HG03354 (cell line): ENCODE data around the gene CBFA2T2.
"Not testable (repeated sequence)": the region's sequence is repeated elsewhere in the genome, so short reads cannot be mapped to it uniquely, and the experiment has no call there.

Experiments used
- ATAC-seq: cut with Tn5 transposase; IDR thresholded peaks from one replicate; pipeline ENCODE4 v1.9.1; 2021; ENCODE audit warnings: mild to moderate bottlenecking; ENCODE audit not compliant: unreplicated experiment, poor library complexity, severe bottlenecking

The CBFA2T2 gene

GRCh38 chr20:33567949-33568348 lies 78.1 kb downstream of the CBFA2T2 start:
- ATAC-seq: no peak

- ATAC-seq: peak; percentile 82
These were observed 78.5 kb downstream of the CBFA2T2 start for GRCh38 chr20:33568378-33568777.

DNA sequence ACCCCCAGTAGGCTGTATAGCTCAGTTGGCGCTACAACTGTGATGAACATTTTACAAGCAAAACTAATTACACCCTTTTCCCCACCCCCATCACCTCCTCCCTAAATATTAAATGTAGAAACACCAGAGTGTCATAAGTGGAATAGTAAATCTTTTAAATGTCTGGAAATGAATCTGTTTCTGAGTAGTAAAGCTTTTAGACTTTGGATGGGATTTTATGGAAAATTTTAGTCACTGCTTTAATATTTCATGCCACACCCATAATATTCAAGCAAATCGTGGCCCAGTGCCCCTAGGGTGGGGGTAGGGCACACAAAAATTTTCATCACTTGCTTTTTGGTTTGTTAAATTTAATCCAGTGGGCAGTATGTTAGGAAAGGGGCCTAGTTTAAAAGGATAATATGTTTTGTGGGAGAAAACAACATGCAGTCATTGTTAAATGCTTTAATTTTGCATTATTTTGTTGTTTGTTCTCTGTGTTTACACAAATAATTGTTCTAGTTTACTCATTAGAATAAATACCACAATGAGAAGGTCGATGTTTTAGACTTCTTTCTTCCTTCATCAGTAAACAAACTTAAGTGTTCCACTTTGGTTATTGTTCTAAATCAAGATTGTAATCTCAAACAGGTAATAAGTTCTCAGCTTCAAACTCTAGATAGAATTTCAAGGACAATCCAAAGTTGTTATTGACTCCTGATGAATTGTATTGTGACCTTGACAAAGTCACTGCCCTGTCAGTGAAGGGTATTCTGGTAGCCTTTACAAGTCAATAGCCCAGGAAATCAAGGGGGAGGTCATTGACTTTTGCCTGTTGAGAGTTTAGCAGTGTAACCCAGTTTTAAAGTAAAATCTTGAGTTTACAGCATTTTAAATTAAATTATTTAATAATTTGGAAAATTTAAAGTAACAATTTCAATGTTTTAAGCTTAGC lies 79.2 kb downstream of the CBFA2T2 start:
- ATAC-seq: no peak

DNA sequence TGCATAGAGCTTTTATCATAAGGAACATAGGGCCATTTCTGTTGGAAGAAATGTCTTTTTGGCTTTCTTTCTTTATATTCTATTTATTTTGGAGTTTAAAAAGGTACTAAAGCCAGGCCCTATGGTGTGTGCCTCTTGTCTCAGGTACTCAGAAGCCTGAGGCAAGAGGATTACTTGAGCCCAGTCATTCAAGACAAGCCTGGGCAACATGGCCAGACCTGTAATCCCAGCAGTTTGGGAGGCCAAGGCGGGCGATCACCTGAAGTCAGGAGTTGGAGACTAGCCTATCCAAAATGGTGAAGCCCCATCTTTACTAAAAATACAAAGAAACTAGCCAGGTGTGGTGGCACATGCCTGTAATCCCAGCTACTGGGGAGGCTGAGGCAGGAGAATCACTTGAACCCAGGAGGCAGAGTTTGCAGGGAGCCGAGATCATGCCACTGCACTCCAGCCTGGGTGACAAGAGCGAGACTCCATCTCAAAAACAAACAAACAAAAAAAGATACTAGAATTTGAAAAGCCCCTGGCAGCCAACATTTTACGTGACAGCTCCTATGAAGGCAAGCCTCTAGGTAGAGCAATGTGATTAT lies 80.0 kb downstream of the CBFA2T2 start:
- no peak for ATAC-seq

- ATAC-seq: no peak
These were observed 80.8 kb downstream of the CBFA2T2 start for GRCh38 chr20:33570743-33571142.

DNA sequence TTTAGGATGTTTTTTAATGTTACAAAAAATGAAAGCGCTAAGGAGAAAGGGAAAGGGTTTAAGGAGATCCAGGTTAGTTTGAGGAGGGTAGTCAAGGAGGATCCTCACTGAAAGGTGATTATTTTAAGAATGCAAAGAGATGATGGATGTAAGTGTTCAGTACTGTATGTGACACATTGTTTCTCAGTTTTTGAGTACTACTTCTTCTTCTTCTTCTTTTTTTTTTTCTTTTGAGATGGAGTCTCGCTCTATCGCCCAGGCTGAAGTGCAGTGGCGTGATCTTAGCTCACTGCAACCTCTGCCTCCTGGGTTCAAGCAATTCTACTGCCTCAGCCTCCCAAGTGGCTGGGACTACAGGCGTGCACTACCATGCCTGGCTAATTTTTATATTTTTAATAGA lies 83.4 kb downstream of the CBFA2T2 start:
- not testable (repeated sequence) for ATAC-seq

- ATAC-seq: no peak
These were observed 85.4 kb downstream of the CBFA2T2 start for GRCh38 chr20:33575282-33575681.

- ATAC-seq: no peak
These were observed 86.7 kb downstream of the CBFA2T2 start for GRCh38 chr20:33576432-33577125.

DNA sequence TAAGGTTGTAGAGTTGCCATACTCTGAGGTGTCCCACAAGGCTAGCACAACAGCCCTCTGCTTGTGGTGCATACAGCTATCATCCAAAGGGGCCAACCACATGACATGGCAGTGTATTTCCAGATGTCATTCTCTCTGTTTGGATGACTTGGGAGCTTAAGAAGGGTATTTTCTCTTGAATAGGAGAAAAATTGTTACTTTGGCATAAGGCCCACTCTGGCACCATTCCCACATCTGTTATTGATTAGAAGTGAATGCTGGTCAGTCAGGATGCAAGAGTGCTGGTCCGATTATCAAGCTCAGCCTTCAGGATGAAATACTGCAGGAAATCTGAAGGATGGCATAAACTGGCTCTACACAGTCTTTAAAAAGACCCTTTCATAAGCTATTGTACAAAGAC lies 88.6 kb downstream of the CBFA2T2 start:
- no peak for ATAC-seq

DNA sequence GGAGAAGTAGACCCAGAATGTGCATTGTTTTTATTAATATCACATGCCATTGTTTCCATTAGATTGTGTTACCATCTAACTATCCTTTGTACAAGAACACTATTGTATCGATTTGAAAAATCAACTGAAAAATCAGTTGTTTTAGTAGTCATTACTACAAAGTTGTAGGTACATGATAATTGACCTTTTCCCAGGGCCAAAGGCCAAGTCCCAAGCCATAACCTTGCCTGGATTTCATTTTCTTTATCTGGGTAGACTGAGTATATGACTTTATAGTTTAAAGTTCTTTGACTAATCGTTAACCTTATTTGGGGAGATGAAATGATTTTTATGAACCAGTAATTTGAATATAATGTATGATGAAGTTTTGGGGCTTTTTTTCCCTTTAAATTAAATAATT lies 93.2 kb downstream of the CBFA2T2 start:
- no peak for ATAC-seq

GRCh38 chr20:33584976-33585375 lies 95.1 kb downstream of the CBFA2T2 start:
- ATAC-seq: no peak

GRCh38 chr20:33585413-33585812 lies 95.5 kb downstream of the CBFA2T2 start:
- no peak for ATAC-seq

DNA sequence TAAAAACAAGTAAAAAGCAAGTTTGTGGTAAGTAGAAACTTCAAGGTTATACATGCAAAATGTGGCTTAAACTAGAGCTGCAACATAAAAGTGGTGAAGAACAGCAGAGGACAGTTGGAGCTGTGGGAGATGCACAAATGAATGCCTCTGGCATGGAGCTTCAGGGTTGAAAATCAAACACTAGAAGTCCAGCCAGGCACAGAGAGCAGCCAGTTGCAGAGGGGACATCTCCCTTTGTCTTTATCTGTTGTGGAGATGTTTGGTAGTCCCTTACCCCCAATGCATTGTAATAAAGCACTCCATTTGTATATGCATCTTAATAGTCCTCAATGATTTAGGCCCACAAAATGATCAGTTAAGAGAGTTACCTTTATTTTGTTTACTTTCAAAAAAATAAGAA lies 99.2 kb downstream of the CBFA2T2 start:
- no peak for ATAC-seq

DNA sequence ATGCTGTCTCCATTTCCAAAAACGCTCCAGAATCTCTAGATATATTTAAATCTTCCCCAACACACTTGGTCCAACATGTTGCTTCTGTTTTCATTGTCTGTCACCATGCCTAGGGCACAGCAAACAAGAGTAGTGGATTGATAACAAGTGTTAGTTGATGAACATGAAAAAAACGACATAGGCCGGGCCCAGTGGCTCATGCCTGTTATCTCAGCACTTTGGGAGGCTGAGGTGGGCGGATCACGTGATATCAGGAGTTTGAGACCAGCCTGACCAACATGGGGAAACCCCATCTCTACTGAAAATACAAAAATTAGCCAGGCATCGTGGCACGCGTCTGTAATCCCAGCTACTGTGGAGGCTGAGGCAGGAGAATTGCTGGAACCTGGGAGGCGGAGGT lies 102.0 kb downstream of the CBFA2T2 start:
- ATAC-seq: not testable (repeated sequence)

- no peak for ATAC-seq
These were observed 104.8 kb downstream of the CBFA2T2 start for GRCh38 chr20:33594743-33595142.

DNA sequence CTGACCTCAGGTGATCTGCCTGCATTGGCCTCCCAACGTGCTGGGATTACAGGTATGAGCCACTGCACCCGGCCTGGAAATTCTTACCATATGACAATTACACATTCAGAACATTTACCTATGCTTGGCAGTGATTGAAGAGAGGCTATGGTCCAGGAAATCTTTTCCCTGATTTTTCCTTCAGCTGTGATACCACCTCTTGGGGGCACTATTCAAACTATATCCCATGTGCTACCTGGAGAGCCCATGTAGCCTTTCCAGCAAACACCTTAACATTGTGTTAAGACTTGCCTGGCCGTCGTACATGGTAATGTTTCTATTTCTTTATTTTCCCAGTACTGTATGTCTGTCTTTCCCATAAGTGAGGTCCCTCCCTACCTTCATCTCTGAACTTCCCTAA lies 110.5 kb downstream of the CBFA2T2 start:
- ATAC-seq: no peak

DNA sequence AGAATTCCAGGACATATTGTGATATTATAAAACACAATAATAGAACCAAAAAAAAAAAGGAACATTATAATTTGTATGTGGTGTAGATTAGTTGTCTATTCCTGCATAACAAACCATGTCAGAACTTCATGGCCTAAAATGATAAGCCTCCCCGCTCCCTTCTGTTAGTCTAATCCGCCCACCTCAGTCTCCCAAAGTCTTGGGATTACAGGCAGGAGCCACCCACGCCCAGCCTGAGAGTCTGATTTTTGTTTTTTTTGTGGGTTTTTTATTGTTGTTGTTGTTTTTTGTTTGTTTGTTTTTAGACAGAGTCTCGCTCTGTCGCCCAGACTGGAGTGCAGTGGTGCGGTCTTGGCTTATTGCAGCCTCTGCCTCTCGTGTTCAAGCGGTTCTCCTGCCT lies 111.1 kb downstream of the CBFA2T2 start:
- no peak for ATAC-seq

DNA sequence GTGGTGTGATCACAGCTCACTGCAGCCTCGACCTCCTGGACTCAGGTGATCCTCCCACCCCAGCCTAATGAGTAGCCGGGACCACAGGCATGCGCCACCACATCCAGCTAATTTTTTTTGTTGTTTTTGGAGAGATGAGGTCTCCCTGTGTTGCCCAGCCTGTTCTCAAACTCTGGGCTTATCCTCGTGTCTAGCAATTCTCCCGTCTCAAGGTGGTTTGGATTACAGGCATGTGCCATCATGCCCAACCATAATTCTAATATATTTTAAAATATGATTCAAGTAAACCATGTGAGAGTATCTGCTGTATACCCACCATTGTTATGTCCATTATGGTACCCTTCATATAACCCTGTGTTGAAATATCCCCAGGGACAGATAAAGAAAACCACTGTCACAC lies 112.0 kb downstream of the CBFA2T2 start:
- no peak for ATAC-seq

GRCh38 chr20:33602826-33603590 lies 113.1 kb downstream of the CBFA2T2 start:
- peak; percentile 54 for ATAC-seq
